ENCODE results near the gene MIB2. TPM values are rescaled to one million over a fixed set of nuclear protein-coding genes. Genes with fewer than 3 reads are reported as not detected.

Gene MIB2
- total RNA-seq, 2 experiments from 2014 or later, result 58.3 to 59.4 TPM

GRCh38 chr1:1597275-1597930 lies 17.9 kb upstream of the MIB2 start:
- TF ChIP-seq CTCF (IDR thresholded peaks at IDR 0.05), result no peak
- peak; percentile 56 for ATAC-seq (ENCODE audit: poor library complexity)
- H3K36me3 Mint-ChIP-seq (ENCODE audit: low read depth), result no peaks in the 10 kb centered on the region

GRCh38 chr1:1598051-1598719 lies 17.1 kb upstream of the MIB2 start:
- POLR2A ChIA-PET, result interaction anchor here (3.3 kb wide), 1 partner anchor 17 kb away, joined by 21 read pairs; the partner anchor contains the start of gene MIB2
- H3K27ac Mint-ChIP-seq, result no peak overlapping the region
- Histone ChIP-seq H3K36me3 (ENCODE audit: insufficient read depth, low read length) (no peaks in the 10 kb centered on the region), H3K27ac (ENCODE audit: low read depth in 1 of 2, low read length in 2 of 2) (no peak overlapping the region), H3K27me3 (ENCODE audit: control insufficient read depth in 1 of 2, insufficient read depth in 2 of 2, low read length in 2 of 2) (peaks cover 0 to 4% of the 10 kb centered on the region in 2 experiments), H3K9me3 (ENCODE audit: control insufficient read depth in 1 of 2, insufficient read depth in 1 of 2, low read length in 2 of 2) (no peaks in the 10 kb centered on the region), H3K4me1 (ENCODE audit: insufficient read depth, low read length) (peaks cover 25% of the 10 kb centered on the region), H3K4me3 (ENCODE audit: low read length) (no peak overlapping the region)
- no peaks in the 10 kb centered on the region for H3K36me3 Mint-ChIP-seq (ENCODE audit: low read depth)
- ATAC-seq (ENCODE audit: poor library complexity) (no peak), DNase-seq (peak in 1 of 14 experiments; percentile 31)
- H3K9me3 Mint-ChIP-seq, result no peaks in the 10 kb centered on the region
- H3K4me1 Mint-ChIP-seq (ENCODE audit: low read depth), result peaks cover 4% of the 10 kb centered on the region
- CTCF ChIA-PET, result no interaction called here
- H3K4me3 Mint-ChIP-seq, result peak overlapping the region; percentile 83
- no peaks in the 10 kb centered on the region for H3K27me3 Mint-ChIP-seq
- TF ChIP-seq CTCF (IDR thresholded peaks at IDR 0.05), result no peak
- intact Hi-C loops (cut with DNase I, micrococcal nuclease), result no loop called here

More at GRCh38 chr1:1597275-1597930, 17.9 kb upstream of the MIB2 start:
- Histone ChIP-seq H3K4me3 (ENCODE audit: low read length) (no peak overlapping the region), H3K27ac (ENCODE audit: low read depth in 1 of 2, low read length in 2 of 2) (no peak overlapping the region), H3K9me3 (ENCODE audit: control insufficient read depth in 1 of 2, insufficient read depth in 1 of 2, low read length in 2 of 2) (no peaks in the 10 kb centered on the region), H3K36me3 (ENCODE audit: insufficient read depth, low read length) (no peaks in the 10 kb centered on the region), H3K27me3 (ENCODE audit: control insufficient read depth in 1 of 2, insufficient read depth in 2 of 2, low read length in 2 of 2) (peaks cover 0 to 4% of the 10 kb centered on the region in 2 experiments), H3K4me1 (ENCODE audit: insufficient read depth, low read length) (peaks cover 25% of the 10 kb centered on the region)
- ChIA-PET CTCF (no interaction called here), POLR2A (interaction anchor here (3.3 kb wide), 1 partner anchor 17 kb away, joined by 21 read pairs; the partner anchor contains the start of gene MIB2)
- peak overlapping the region; percentile 73 for H3K4me3 Mint-ChIP-seq
- intact Hi-C loops (cut with DNase I, micrococcal nuclease), result no loop called here
- no peak overlapping the region for H3K27ac Mint-ChIP-seq
- peaks cover 4% of the 10 kb centered on the region for H3K4me1 Mint-ChIP-seq (ENCODE audit: low read depth)
- DNase-seq, result peak in 2 of 14 experiments; percentile 56 to 65
- H3K27me3 Mint-ChIP-seq, result no peaks in the 10 kb centered on the region
- no peaks in the 10 kb centered on the region for H3K9me3 Mint-ChIP-seq

GRCh38 chr1:1598720-1599029 lies 16.6 kb upstream of the MIB2 start:
- ATAC-seq (ENCODE audit: poor library complexity) (no peak), DNase-seq (peak in 1 of 14 experiments; percentile 31)
- intact Hi-C loops (cut with DNase I, micrococcal nuclease), result no loop called here
- POLR2A ChIA-PET, result interaction anchor here (3.3 kb wide), 1 partner anchor 16 kb away, joined by 21 read pairs; the partner anchor contains the start of gene MIB2
- H3K9me3 ChIP-seq (ENCODE audit: control insufficient read depth in 1 of 2, insufficient read depth in 1 of 2, low read length in 2 of 2), result no peaks in the 10 kb centered on the region
- Mint-ChIP-seq H3K9me3 (no peaks in the 10 kb centered on the region), H3K27me3 (no peaks in the 10 kb centered on the region), H3K4me3 (peak overlapping the region; percentile 83), H3K36me3 (ENCODE audit: low read depth) (no peaks in the 10 kb centered on the region), H3K4me1 (ENCODE audit: low read depth) (peaks cover 4% of the 10 kb centered on the region), H3K27ac (peak overlapping the region; percentile 33)
- H3K4me3 ChIP-seq (ENCODE audit: low read length), result no peak overlapping the region
- H3K27ac ChIP-seq (ENCODE audit: low read depth in 1 of 2, low read length in 2 of 2), result no peak overlapping the region
- TF ChIP-seq CTCF (IDR thresholded peaks at IDR 0.05), result no peak
- peaks cover 25% of the 10 kb centered on the region for H3K4me1 ChIP-seq (ENCODE audit: insufficient read depth, low read length)
- peaks cover 0 to 4% of the 10 kb centered on the region in 2 experiments for H3K27me3 ChIP-seq (ENCODE audit: control insufficient read depth in 1 of 2, insufficient read depth in 2 of 2, low read length in 2 of 2)
- no peaks in the 10 kb centered on the region for H3K36me3 ChIP-seq (ENCODE audit: insufficient read depth, low read length)
- CTCF ChIA-PET, result no interaction called here

Data from CD4-positive, alpha-beta T cell (primary cell).